GM12878 (cell line): ENCODE results near the gene MAD1L1. TPM values are rescaled to one million over a fixed set of nuclear protein-coding genes. Genes with fewer than 3 reads are reported as not detected.

ENCODE experiments used
- ESRRA ChIP-seq: IDR thresholded peaks from 2 replicates; pipeline ENCODE4 v1.6.1; 2012; ENCODE audit warnings: mild to moderate bottlenecking, low read length, improper control_type of control experiment
- HDAC2 ChIP-seq: fragments of 200-600 bp; sonication (generic); IDR thresholded peaks from 2 replicates; pipeline ENCODE4 v1.6.1; 2017
- HDAC6 ChIP-seq: fragments of 200-600 bp; sonication (generic); IDR thresholded peaks from one replicate; pipeline ENCODE4 v1.8.0; 2017; ENCODE audit warnings: antibody characterized with exemption; ENCODE audit not compliant: unreplicated experiment
- KDM1A ChIP-seq: fragments of 200-600 bp; sonication (generic); IDR thresholded peaks from 2 replicates; pipeline ENCODE4 v1.6.1; 2016; ENCODE audit warnings: borderline replicate concordance
- MTA3 ChIP-seq: IDR thresholded peaks from 2 replicates; pipeline ENCODE4 v1.6.1; 2012; ENCODE audit warnings: low read length, inconsistent platforms, borderline replicate concordance
- RBBP5 ChIP-seq: fragments of 200-600 bp; sonication (generic); conservative IDR thresholded peaks from 2 replicates; pipeline ENCODE4 v1.6.1; 2016
- RCOR1 ChIP-seq: conservative IDR thresholded peaks from 2 replicates; pipeline ENCODE4 v1.6.1; 2012; ENCODE audit warnings: low read depth, low read length, improper control_type of control experiment
- polyA plus RNA-seq, 11 experiments: library from polyadenylated mRNA; depleted of rRNA in 4 of 11; unstranded in 6 of 11; stranded (reverse) in 5 of 11; fragments of >200 nt; fragmentation: Nextera tagmentation in 4 of 11; fragmentation: Illumina TruSeq in 1 of 11; extraction: Ambion mirVana in 4 of 11; extraction: Trizol in 1 of 11; gene quantifications; 1 replicate in 1 of 11; 2 replicates in 10 of 11; pipeline versions ENCODE4 v1.2.1 to v1.2.3, GENCODE V29; 2011 to 2016; ENCODE audit warnings: inconsistent platforms in 2 of 11, missing spikeins in 2 of 11, low read depth in 1 of 11
- total RNA-seq, 4 experiments: library from RNA; depleted of rRNA in 3 of 4; stranded (reverse); fragments of >200 nt in 3 of 4; fragmentation: Illumina TruSeq in 1 of 4; extraction: Trizol in 1 of 4; gene quantifications; 2 replicates each; pipeline versions ENCODE4 v1.2.1 to v1.2.3, GENCODE V29; 2013 to 2021
- TF ChIP-seq, protein P1 (sequence below): fragments of 450-650 bp; IDR thresholded peaks from 2 replicates; pipeline ENCODE4 v1.6.1; 2016; ENCODE audit warnings: mild to moderate bottlenecking, moderate library complexity, borderline replicate concordance
- TF ChIP-seq, protein P2 (sequence below): fragments of 450-650 bp; IDR thresholded peaks from 2 replicates; pipeline ENCODE4 v1.6.1; 2014; ENCODE audit warnings: mild to moderate bottlenecking

The MAD1L1 gene
- total and polyA plus RNA-seq, 10 of the 15 experiments (the other 5 are each of a cell fraction or from before 2014, with no cell fraction given), result 2.2 to 76.8 (median 38.3) TPM

- TF ChIP-seq, protein P1, sequence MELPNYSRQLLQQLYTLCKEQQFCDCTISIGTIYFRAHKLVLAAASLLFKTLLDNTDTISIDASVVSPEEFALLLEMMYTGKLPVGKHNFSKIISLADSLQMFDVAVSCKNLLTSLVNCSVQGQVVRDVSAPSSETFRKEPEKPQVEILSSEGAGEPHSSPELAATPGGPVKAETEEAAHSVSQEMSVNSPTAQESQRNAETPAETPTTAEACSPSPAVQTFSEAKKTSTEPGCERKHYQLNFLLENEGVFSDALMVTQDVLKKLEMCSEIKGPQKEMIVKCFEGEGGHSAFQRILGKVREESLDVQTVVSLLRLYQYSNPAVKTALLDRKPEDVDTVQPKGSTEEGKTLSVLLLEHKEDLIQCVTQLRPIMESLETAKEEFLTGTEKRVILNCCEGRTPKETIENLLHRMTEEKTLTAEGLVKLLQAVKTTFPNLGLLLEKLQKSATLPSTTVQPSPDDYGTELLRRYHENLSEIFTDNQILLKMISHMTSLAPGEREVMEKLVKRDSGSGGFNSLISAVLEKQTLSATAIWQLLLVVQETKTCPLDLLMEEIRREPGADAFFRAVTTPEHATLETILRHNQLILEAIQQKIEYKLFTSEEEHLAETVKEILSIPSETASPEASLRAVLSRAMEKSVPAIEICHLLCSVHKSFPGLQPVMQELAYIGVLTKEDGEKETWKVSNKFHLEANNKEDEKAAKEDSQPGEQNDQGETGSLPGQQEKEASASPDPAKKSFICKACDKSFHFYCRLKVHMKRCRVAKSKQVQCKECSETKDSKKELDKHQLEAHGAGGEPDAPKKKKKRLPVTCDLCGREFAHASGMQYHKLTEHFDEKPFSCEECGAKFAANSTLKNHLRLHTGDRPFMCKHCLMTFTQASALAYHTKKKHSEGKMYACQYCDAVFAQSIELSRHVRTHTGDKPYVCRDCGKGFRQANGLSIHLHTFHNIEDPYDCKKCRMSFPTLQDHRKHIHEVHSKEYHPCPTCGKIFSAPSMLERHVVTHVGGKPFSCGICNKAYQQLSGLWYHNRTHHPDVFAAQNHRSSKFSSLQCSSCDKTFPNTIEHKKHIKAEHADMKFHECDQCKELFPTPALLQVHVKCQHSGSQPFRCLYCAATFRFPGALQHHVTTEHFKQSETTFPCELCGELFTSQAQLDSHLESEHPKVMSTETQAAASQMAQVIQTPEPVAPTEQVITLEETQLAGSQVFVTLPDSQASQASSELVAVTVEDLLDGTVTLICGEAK, result no peak
- TF ChIP-seq MTA3, result no peak
- TF ChIP-seq HDAC6, result no peak
- no peak for TF ChIP-seq KDM1A
- no peak for TF ChIP-seq ESRRA
- TF ChIP-seq RBBP5, result no peak
- TF ChIP-seq HDAC2, result no peak
- TF ChIP-seq RCOR1, result no peak
- TF ChIP-seq, protein P2, sequence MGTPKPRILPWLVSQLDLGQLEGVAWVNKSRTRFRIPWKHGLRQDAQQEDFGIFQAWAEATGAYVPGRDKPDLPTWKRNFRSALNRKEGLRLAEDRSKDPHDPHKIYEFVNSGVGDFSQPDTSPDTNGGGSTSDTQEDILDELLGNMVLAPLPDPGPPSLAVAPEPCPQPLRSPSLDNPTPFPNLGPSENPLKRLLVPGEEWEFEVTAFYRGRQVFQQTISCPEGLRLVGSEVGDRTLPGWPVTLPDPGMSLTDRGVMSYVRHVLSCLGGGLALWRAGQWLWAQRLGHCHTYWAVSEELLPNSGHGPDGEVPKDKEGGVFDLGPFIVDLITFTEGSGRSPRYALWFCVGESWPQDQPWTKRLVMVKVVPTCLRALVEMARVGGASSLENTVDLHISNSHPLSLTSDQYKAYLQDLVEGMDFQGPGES, result no peak
These were observed 244.2 kb downstream of the MAD1L1 start (continued) for GRCh38 chr7:1988533-1988930.
